ENCODE data around the gene UPP2.

The UPP2 gene

GRCh38 chr2:158142568-158143332 lies 41.1 kb downstream of the UPP2 start:
- no peak for DNase-seq

GRCh38 chr2:158143703-158144360 lies 42.2 kb downstream of the UPP2 start:
- DNase-seq: no peak

DNA sequence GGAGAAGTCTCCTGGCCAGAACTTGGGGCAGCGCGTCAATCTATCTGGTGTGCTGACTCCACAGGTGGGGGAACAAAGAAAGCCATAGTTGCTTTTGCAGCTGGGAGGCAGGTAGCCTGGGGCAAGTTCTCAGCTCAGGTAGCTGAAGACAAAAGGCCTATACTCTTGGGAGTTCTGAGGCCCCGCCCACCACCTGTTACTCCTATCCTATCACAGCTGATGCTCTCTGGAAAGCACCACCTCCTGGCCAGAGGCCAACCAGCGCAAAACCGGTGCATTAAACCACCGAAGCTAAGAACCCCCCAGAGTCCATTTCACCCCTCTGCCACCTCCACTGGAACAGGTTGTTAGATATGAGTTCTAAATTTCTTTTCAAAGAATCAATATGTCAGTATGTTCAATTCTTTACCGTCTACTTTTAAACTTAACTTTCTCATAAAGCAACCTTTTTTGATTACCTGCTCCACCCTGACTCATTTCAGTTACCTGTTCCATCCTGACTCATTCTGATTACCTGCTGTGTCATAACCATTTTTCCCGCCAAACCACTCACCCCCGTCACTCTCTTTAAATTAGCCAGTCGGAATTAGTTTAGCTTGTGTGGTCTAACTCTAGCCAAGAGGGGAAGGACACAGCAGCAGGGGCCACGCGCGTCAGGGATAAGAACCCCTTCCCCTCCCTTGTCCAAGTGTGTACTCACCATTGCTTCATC lies 43.4 kb downstream of the UPP2 start:
- DNase-seq: no peak

GRCh38 chr2:158153270-158154015 lies 51.8 kb downstream of the UPP2 start:
- no peak for DNase-seq

DNA sequence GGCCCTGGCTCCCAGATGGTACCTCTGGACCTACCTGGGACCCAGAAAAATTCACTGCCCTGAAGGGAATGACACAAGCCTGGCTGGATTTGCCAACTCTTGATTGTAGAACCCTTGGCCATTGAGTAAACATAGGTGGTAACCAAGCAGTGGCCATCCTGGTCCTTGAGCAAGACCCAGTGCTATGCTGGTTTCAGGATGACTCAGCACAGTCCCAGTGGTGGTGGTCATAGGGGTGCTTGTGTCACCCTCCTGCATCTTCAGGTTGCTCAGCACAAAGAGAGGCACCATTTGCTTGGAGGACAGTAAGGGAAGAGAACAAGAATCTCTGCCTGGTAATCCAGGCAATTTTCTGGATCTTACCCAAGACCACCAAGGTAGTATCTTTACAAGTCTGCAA lies 52.9 kb downstream of the UPP2 start:
- no peak for DNase-seq

GRCh38 chr2:158172719-158173118 lies 71.0 kb downstream of the UPP2 start:
- DNase-seq: no peak

GRCh38 chr2:158174495-158174894 lies 72.8 kb downstream of the UPP2 start:
- no peak for DNase-seq

DNA sequence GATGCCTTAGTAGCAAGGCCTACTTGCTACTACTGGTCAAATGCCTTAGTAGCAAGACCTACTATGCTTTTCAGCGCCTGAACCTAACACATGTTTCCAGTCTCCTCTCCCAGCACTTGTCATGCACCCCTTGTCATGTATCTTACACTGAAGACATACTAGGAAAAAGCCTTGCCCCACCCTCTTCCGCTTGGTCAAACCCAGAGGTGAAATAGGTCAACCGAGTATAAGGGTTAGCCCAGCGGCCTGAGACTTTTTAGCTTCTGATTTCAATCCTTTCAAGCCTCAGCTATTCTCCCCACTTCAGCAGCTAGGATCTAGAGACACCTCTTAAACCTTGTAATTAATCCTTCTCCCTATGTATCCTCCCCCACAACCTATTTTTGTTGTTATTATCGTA lies 73.3 kb downstream of the UPP2 start:
- DNase-seq: no peak

- no peak for DNase-seq
These were observed 77.0 kb downstream of the UPP2 start for GRCh38 chr2:158178646-158179045.

- no peak for DNase-seq
These were observed 78.0 kb downstream of the UPP2 start for GRCh38 chr2:158179660-158180059.

GRCh38 chr2:158181171-158181570 lies 79.5 kb downstream of the UPP2 start:
- DNase-seq: no peak

- no peak for DNase-seq
These were observed 81.1 kb downstream of the UPP2 start for GRCh38 chr2:158182676-158183295.

GRCh38 chr2:158184001-158184400 lies 82.3 kb downstream of the UPP2 start:
- no peak for DNase-seq

GRCh38 chr2:158184556-158185343 lies 83.1 kb downstream of the UPP2 start:
- no peak for DNase-seq
